Lower leg skin (tissue), 3 donors: Measurements from ENCODE around the gene GIMAP5.

Experiments
- POLR2A ChIP-seq, 2 donors: fragments of 450-650 bp; IDR thresholded peaks; one replicate each; pipeline ENCODE4 v1.6.1; 2016 to 2017; ENCODE audit warnings: antibody characterized with exemption in 2 of 2, mild to moderate bottlenecking in 1 of 2, moderate library complexity in 1 of 2
- TF ChIP-seq, protein P1 (sequence below), 3 donors: fragments of 450-650 bp; IDR thresholded peaks; one replicate each; pipeline ENCODE4 v1.5.1; 2016; ENCODE audit warnings: antibody characterized with exemption in 3 of 3, mild to moderate bottlenecking in 3 of 3, moderate library complexity in 2 of 3

DNA sequence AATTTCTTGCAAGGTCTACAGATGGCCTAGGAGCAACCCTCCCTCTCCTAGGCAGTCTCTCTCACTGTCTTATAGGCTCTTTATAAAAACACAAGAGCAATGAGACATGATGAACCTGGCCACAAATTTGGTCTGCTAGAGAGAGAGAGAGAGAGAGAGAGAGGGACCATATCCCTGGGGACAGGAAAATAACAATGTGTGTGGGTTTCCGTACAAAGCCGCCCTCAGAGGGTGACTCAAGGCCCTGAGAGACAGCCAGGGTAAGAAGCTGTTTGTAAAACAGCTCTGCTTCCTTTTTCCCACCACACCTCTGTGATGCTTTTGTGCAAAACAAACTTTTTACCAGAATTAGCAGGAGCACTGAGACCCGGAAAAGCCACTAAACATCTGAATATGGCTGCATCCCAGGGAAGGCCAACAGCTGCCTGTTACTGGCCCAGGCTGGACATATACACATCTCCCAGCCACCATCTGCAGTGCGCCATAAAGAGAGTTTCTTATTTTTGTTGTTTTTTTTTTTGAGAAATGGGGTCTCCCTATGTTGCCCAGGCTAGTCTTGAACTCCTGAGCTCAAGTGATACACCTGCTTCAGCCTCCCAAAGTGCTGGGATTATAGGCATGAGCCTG, 18.4 kb downstream of the GIMAP5 start:
- TF ChIP-seq, protein P1, sequence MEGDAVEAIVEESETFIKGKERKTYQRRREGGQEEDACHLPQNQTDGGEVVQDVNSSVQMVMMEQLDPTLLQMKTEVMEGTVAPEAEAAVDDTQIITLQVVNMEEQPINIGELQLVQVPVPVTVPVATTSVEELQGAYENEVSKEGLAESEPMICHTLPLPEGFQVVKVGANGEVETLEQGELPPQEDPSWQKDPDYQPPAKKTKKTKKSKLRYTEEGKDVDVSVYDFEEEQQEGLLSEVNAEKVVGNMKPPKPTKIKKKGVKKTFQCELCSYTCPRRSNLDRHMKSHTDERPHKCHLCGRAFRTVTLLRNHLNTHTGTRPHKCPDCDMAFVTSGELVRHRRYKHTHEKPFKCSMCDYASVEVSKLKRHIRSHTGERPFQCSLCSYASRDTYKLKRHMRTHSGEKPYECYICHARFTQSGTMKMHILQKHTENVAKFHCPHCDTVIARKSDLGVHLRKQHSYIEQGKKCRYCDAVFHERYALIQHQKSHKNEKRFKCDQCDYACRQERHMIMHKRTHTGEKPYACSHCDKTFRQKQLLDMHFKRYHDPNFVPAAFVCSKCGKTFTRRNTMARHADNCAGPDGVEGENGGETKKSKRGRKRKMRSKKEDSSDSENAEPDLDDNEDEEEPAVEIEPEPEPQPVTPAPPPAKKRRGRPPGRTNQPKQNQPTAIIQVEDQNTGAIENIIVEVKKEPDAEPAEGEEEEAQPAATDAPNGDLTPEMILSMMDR (IDR thresholded peaks at IDR 0.05) = no peak
- TF ChIP-seq POLR2A (IDR thresholded peaks at IDR 0.05) = no peak
